Anterior cingulate cortex (tissue), 58 donors: Measurements from ENCODE around the gene COL18A1.

Source experiments
- DNase-seq, 58 donors: peaks; one replicate each; lab custom pipeline; 2025; lab: John Stamatoyannopoulos, UW

COL18A1 gene

GRCh38 chr21:45545691-45546531, 140.9 kb downstream of the COL18A1 start:
- DNase-seq, result no peak

- no peak for DNase-seq
Measured at GRCh38 chr21:45546636-45547544, 141.9 kb downstream of the COL18A1 start.

GRCh38 chr21:45547545-45547900, 142.6 kb downstream of the COL18A1 start:
- DNase-seq, result no peak

- no peak for DNase-seq
Measured at GRCh38 chr21:45548711-45549491, 143.9 kb downstream of the COL18A1 start.

GRCh38 chr21:45549626-45550463, 144.9 kb downstream of the COL18A1 start:
- DNase-seq, result no peak

GRCh38 chr21:45550522-45551210, 145.7 kb downstream of the COL18A1 start:
- DNase-seq, result no peak

GRCh38 chr21:45551316-45551715, 146.4 kb downstream of the COL18A1 start:
- DNase-seq, result no peak

GRCh38 chr21:45551783-45552695, 147.1 kb downstream of the COL18A1 start:
- no peak for DNase-seq

GRCh38 chr21:45552696-45553391, 147.9 kb downstream of the COL18A1 start:
- no peak for DNase-seq

- peak in 56 of 58 donors; percentile 31 to 93 (median 73) for DNase-seq
Measured at GRCh38 chr21:45554477-45555175, 149.7 kb downstream of the COL18A1 start.

GRCh38 chr21:45555251-45555556, 150.2 kb downstream of the COL18A1 start:
- DNase-seq, result no peak

GRCh38 chr21:45555557-45556301, 150.8 kb downstream of the COL18A1 start:
- DNase-seq, result peak in 50 of 58 donors; percentile 35 to 83 (median 68)

GRCh38 chr21:45556302-45556644, 151.3 kb downstream of the COL18A1 start:
- DNase-seq, result no peak

- peak in 19 of 58 donors; percentile 26 to 75 (median 47) for DNase-seq
Measured at GRCh38 chr21:45556645-45557615, 152.0 kb downstream of the COL18A1 start.

- no peak for DNase-seq
Measured at GRCh38 chr21:45557616-45558043, 152.7 kb downstream of the COL18A1 start.
